HuH-7 (cell line): ENCODE results near the gene PDCD2L.

Experiments used
- DNase-seq: peaks from one replicate; pipeline ENCODE4 v3.0.0; 2011; ENCODE audit warnings: low spot score

PDCD2L gene

GRCh38 chr19:34471906-34472700, 67.9 kb downstream of the PDCD2L start:
- no peak for DNase-seq

- DNase-seq, result no peak
Measured at GRCh38 chr19:34474233-34474989, 70.2 kb downstream of the PDCD2L start.

DNA sequence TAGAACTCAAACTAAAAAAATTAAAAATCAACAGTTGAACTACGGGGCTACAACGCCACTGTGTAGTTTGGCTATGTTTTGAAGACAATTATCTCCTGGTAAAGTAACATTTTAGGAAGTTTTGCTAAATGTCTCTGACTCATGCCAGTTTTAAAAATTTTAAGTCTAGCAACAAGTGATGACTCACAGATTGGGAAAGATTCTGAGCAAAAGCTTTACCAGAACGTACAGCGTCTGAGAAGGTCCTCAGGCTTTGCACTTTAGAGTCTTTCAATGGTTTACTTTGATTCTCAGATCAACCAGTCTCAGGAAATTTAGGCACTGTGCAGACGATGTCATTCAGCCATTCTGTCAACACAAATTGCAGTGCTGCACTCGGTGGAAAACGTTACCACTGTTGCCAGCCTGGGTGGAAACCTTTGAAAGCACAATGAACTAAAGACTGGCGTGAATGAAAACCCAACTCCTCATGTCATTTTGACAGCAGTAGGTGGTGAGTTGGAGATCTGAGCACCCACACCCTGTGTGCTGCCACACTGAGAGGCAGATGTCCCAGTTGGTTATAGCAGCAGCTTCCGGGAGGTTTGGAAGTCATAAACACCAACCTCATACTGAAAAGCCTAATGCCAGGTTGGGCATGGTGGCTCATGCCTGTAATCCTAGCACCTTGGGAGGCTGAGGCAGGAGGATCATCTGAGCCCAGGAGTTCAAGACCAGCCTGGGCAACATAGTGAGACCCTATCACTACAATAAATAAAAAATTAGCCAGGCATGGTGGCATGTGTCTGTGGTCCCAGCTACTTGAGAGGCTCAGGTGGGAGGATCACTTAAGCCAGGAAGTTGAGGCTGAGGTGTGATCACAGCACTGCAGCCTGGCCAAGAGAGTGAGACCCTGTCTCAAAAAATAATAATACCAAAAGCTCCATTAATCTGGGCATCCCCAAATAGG, 71.1 kb downstream of the PDCD2L start:
- DNase-seq, result no peak
